ENCODE measurements around the gene CLUH.

CLUH gene

GRCh38 chr17:2706911-2707510 is 4.6 kb downstream of the CLUH start:
- Histone ChIP-seq H3K4me3 (ENCODE audit: low read depth, low read length) (no peak overlapping the region), H3K27me3 (ENCODE audit: control insufficient read depth, insufficient read depth, low read length) (peaks cover 4% of the 10 kb centered on the region; the same call in 1 of the 2 replicates), H3K27ac (ENCODE audit: low read depth, low read length) (no peak overlapping the region), H3K9ac (ENCODE audit: low read depth, low read length) (no peak overlapping the region), H3K4me1 (ENCODE audit: control insufficient read depth, insufficient read depth, low read length) (peaks cover 23% of the 10 kb centered on the region), H3K9me3 (ENCODE audit: control insufficient read depth, insufficient read depth, low read length) (no peaks in the 10 kb centered on the region), H3K36me3 (ENCODE audit: control insufficient read depth, insufficient read depth, low read length) (peaks cover 20% of the 10 kb centered on the region)

GRCh38 chr17:2705888-2706795 is 5.4 kb downstream of the CLUH start:
- H3K27me3 ChIP-seq (ENCODE audit: control insufficient read depth, insufficient read depth, low read length): peaks cover 4% of the 10 kb centered on the region; the same call in 1 of the 2 replicates
- no peak overlapping the region for H3K27ac ChIP-seq (ENCODE audit: low read depth, low read length)
- H3K4me1 ChIP-seq (ENCODE audit: control insufficient read depth, insufficient read depth, low read length): peaks cover 23% of the 10 kb centered on the region
- H3K9ac ChIP-seq (ENCODE audit: low read depth, low read length): no peak overlapping the region
- no peaks in the 10 kb centered on the region for H3K9me3 ChIP-seq (ENCODE audit: control insufficient read depth, insufficient read depth, low read length)
- H3K4me3 ChIP-seq (ENCODE audit: low read depth, low read length): no peak overlapping the region
- peaks cover 25% of the 10 kb centered on the region for H3K36me3 ChIP-seq (ENCODE audit: control insufficient read depth, insufficient read depth, low read length)

GRCh38 chr17:2705263-2705662 is 6.3 kb downstream of the CLUH start:
- H3K27me3 ChIP-seq (ENCODE audit: control insufficient read depth, insufficient read depth, low read length): no peaks in the 10 kb centered on the region; the same call in 1 of the 2 replicates
- H3K4me1 ChIP-seq (ENCODE audit: control insufficient read depth, insufficient read depth, low read length): peaks cover 17% of the 10 kb centered on the region
- H3K36me3 ChIP-seq (ENCODE audit: control insufficient read depth, insufficient read depth, low read length): peaks cover 34% of the 10 kb centered on the region
- no peak overlapping the region for H3K27ac ChIP-seq (ENCODE audit: low read depth, low read length)
- H3K9me3 ChIP-seq (ENCODE audit: control insufficient read depth, insufficient read depth, low read length): no peaks in the 10 kb centered on the region
- H3K4me3 ChIP-seq (ENCODE audit: low read depth, low read length): no peak overlapping the region
- H3K9ac ChIP-seq (ENCODE audit: low read depth, low read length): no peak overlapping the region

GRCh38 chr17:2704890-2705248 is 6.7 kb downstream of the CLUH start:
- Histone ChIP-seq H3K4me3 (ENCODE audit: low read depth, low read length) (no peak overlapping the region), H3K27me3 (ENCODE audit: control insufficient read depth, insufficient read depth, low read length) (no peaks in the 10 kb centered on the region), H3K36me3 (ENCODE audit: control insufficient read depth, insufficient read depth, low read length) (peaks cover 38% of the 10 kb centered on the region), H3K27ac (ENCODE audit: low read depth, low read length) (no peak overlapping the region), H3K9ac (ENCODE audit: low read depth, low read length) (no peak overlapping the region), H3K4me1 (ENCODE audit: control insufficient read depth, insufficient read depth, low read length) (peaks cover 16% of the 10 kb centered on the region), H3K9me3 (ENCODE audit: control insufficient read depth, insufficient read depth, low read length) (no peaks in the 10 kb centered on the region)

- Histone ChIP-seq H3K4me1 (ENCODE audit: control insufficient read depth, insufficient read depth, low read length) (peaks cover 12% of the 10 kb centered on the region), H3K9ac (ENCODE audit: low read depth, low read length) (no peak overlapping the region), H3K27ac (ENCODE audit: low read depth, low read length) (no peak overlapping the region), H3K27me3 (ENCODE audit: control insufficient read depth, insufficient read depth, low read length) (no peaks in the 10 kb centered on the region), H3K4me3 (ENCODE audit: low read depth, low read length) (no peak overlapping the region), H3K9me3 (ENCODE audit: control insufficient read depth, insufficient read depth, low read length) (no peaks in the 10 kb centered on the region), H3K36me3 (ENCODE audit: control insufficient read depth, insufficient read depth, low read length) (peaks cover 42% of the 10 kb centered on the region)
These were observed 7.3 kb downstream of the CLUH start for GRCh38 chr17:2704031-2704889.

- Histone ChIP-seq H3K36me3 (ENCODE audit: control insufficient read depth, insufficient read depth, low read length) (peaks cover 46% of the 10 kb centered on the region), H3K9me3 (ENCODE audit: control insufficient read depth, insufficient read depth, low read length) (no peaks in the 10 kb centered on the region)
These were observed 8.0 kb downstream of the CLUH start for GRCh38 chr17:2703606-2704005.

GRCh38 chr17:2703181-2703580 is 8.4 kb downstream of the CLUH start:
- Histone ChIP-seq H3K4me3 (ENCODE audit: low read depth, low read length) (no peak overlapping the region), H3K36me3 (ENCODE audit: control insufficient read depth, insufficient read depth, low read length) (peaks cover 48% of the 10 kb centered on the region), H3K27me3 (ENCODE audit: control insufficient read depth, insufficient read depth, low read length) (no peaks in the 10 kb centered on the region), H3K9ac (ENCODE audit: low read depth, low read length) (no peak overlapping the region), H3K27ac (ENCODE audit: low read depth, low read length) (no peak overlapping the region), H3K4me1 (ENCODE audit: control insufficient read depth, insufficient read depth, low read length) (peaks cover 9% of the 10 kb centered on the region; the same call in 1 of the 2 replicates), H3K9me3 (ENCODE audit: control insufficient read depth, insufficient read depth, low read length) (no peaks in the 10 kb centered on the region)

More at GRCh38 chr17:2703606-2704005, 8.0 kb downstream of the CLUH start:
- Histone ChIP-seq H3K27me3 (ENCODE audit: control insufficient read depth, insufficient read depth, low read length) (no peaks in the 10 kb centered on the region), H3K4me1 (ENCODE audit: control insufficient read depth, insufficient read depth, low read length) (peaks cover 9% of the 10 kb centered on the region; the same call in 1 of the 2 replicates), H3K27ac (ENCODE audit: low read depth, low read length) (no peak overlapping the region), H3K9ac (ENCODE audit: low read depth, low read length) (no peak overlapping the region), H3K4me3 (ENCODE audit: low read depth, low read length) (no peak overlapping the region)

GRCh38 chr17:2701996-2702741 is 9.4 kb downstream of the CLUH start:
- Histone ChIP-seq H3K4me3 (ENCODE audit: low read depth, low read length) (no peak overlapping the region), H3K9ac (ENCODE audit: low read depth, low read length) (no peak overlapping the region), H3K27ac (ENCODE audit: low read depth, low read length) (no peak overlapping the region), H3K36me3 (ENCODE audit: control insufficient read depth, insufficient read depth, low read length) (peaks cover 57% of the 10 kb centered on the region), H3K9me3 (ENCODE audit: control insufficient read depth, insufficient read depth, low read length) (no peaks in the 10 kb centered on the region), H3K27me3 (ENCODE audit: control insufficient read depth, insufficient read depth, low read length) (no peaks in the 10 kb centered on the region), H3K4me1 (ENCODE audit: control insufficient read depth, insufficient read depth, low read length) (peaks cover 5% of the 10 kb centered on the region; the same call in 1 of the 2 replicates)

- Histone ChIP-seq H3K27me3 (ENCODE audit: control insufficient read depth, insufficient read depth, low read length) (no peaks in the 10 kb centered on the region), H3K36me3 (ENCODE audit: control insufficient read depth, insufficient read depth, low read length) (peaks cover 64% of the 10 kb centered on the region), H3K4me1 (ENCODE audit: control insufficient read depth, insufficient read depth, low read length) (peaks cover 4% of the 10 kb centered on the region; the same call in 1 of the 2 replicates)
These were observed 10.2 kb downstream of the CLUH start for GRCh38 chr17:2701161-2701995.

More at GRCh38 chr17:2701161-2701995, 10.2 kb downstream of the CLUH start:
- no peak overlapping the region for H3K9ac ChIP-seq (ENCODE audit: low read depth, low read length)
- H3K27ac ChIP-seq (ENCODE audit: low read depth, low read length): no peak overlapping the region
- no peaks in the 10 kb centered on the region for H3K9me3 ChIP-seq (ENCODE audit: control insufficient read depth, insufficient read depth, low read length)
- no peak overlapping the region for H3K4me3 ChIP-seq (ENCODE audit: low read depth, low read length)

All from HUES48 (cell line).